ENCODE results near the gene PCDH12.

GRCh38 chr5:141898448-141899049 lies 59.5 kb downstream of the PCDH12 start:
- TF ChIP-seq RFX5 (IDR thresholded peaks at IDR 0.05; ENCODE audit: low read length) (no peak), EZH2phosphoT487 (IDR thresholded peaks at IDR 0.05; ENCODE audit: borderline replicate concordance, low read depth) (no peak), CTCF (IDR thresholded peaks at IDR 0.05) (no peak), POLR2AphosphoS5 (IDR thresholded peaks at IDR 0.05; ENCODE audit: low read depth, low read length) (no peak), YY1 (IDR thresholded peaks at IDR 0.05; ENCODE audit: low read depth) (no peak), ELF1 (IDR thresholded peaks at IDR 0.05) (no peak), GABPA (IDR thresholded peaks at IDR 0.05; ENCODE audit: low read depth) (no peak), ZBTB33 (IDR thresholded peaks at IDR 0.05; ENCODE audit: borderline replicate concordance, low read depth) (no peak), IRF3 (IDR thresholded peaks at IDR 0.05; ENCODE audit: low read depth, low read length) (no peak), USF2 (IDR thresholded peaks at IDR 0.05; ENCODE audit: borderline replicate concordance, low read depth, low read length) (no peak)

All from SK-N-SH (cell line).